ENCODE measurements around the gene SGMS1.

GRCh38 chr10:50467209-50467608, 156.5 kb downstream of the SGMS1 start:
- TF ChIP-seq, protein P1, sequence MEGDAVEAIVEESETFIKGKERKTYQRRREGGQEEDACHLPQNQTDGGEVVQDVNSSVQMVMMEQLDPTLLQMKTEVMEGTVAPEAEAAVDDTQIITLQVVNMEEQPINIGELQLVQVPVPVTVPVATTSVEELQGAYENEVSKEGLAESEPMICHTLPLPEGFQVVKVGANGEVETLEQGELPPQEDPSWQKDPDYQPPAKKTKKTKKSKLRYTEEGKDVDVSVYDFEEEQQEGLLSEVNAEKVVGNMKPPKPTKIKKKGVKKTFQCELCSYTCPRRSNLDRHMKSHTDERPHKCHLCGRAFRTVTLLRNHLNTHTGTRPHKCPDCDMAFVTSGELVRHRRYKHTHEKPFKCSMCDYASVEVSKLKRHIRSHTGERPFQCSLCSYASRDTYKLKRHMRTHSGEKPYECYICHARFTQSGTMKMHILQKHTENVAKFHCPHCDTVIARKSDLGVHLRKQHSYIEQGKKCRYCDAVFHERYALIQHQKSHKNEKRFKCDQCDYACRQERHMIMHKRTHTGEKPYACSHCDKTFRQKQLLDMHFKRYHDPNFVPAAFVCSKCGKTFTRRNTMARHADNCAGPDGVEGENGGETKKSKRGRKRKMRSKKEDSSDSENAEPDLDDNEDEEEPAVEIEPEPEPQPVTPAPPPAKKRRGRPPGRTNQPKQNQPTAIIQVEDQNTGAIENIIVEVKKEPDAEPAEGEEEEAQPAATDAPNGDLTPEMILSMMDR (conservative IDR thresholded peaks at IDR 0.05; ENCODE audit: low read depth in 2 of 2), result no peak
- TF ChIP-seq CREB1 (CRISPR knock-in tag; IDR thresholded peaks at IDR 0.05; ENCODE audit: low read depth) (no peak), EZH2 (IDR thresholded peaks at IDR 0.05; ENCODE audit: low read depth, unreplicated experiment) (no peak)
- TF ChIP-seq, protein P2, sequence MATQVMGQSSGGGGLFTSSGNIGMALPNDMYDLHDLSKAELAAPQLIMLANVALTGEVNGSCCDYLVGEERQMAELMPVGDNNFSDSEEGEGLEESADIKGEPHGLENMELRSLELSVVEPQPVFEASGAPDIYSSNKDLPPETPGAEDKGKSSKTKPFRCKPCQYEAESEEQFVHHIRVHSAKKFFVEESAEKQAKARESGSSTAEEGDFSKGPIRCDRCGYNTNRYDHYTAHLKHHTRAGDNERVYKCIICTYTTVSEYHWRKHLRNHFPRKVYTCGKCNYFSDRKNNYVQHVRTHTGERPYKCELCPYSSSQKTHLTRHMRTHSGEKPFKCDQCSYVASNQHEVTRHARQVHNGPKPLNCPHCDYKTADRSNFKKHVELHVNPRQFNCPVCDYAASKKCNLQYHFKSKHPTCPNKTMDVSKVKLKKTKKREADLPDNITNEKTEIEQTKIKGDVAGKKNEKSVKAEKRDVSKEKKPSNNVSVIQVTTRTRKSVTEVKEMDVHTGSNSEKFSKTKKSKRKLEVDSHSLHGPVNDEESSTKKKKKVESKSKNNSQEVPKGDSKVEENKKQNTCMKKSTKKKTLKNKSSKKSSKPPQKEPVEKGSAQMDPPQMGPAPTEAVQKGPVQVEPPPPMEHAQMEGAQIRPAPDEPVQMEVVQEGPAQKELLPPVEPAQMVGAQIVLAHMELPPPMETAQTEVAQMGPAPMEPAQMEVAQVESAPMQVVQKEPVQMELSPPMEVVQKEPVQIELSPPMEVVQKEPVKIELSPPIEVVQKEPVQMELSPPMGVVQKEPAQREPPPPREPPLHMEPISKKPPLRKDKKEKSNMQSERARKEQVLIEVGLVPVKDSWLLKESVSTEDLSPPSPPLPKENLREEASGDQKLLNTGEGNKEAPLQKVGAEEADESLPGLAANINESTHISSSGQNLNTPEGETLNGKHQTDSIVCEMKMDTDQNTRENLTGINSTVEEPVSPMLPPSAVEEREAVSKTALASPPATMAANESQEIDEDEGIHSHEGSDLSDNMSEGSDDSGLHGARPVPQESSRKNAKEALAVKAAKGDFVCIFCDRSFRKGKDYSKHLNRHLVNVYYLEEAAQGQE (IDR thresholded peaks at IDR 0.05; ENCODE audit: unreplicated experiment), result no peak
